GM03348 (cell line): Measurements from ENCODE around the gene PPP2CA.
"Not testable (repeated sequence)": the region's sequence is repeated elsewhere in the genome, so short reads cannot be mapped to it uniquely, and the experiment has no call there.

ENCODE experiments used
- DNase-seq: peaks from one replicate; pipeline ENCODE4 v3.0.0; 2012; ENCODE audit warnings: low spot score

Gene PPP2CA

GRCh38 chr5:134189031-134189430 lies 36.8 kb downstream of the PPP2CA start:
- DNase-seq, result no peak

DNA sequence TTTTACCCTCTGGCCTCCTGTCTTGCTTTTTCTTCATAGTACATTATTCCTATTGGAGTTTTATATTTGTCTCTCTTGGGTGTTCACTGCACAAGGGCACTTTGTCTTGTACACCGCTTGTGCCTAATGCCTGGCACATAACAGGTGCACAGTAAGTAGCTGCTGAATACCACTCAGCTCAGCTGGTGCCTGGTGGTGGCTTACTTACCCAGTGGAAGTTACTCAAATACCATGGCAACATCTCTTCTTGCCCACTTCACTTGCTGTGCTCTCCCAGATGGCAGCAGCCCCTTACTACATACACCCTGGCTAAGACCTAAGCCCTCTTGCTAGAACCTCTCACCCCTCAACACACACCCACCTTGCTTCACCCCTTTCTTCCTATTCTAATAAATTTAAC lies 37.8 kb downstream of the PPP2CA start:
- no peak for DNase-seq

DNA sequence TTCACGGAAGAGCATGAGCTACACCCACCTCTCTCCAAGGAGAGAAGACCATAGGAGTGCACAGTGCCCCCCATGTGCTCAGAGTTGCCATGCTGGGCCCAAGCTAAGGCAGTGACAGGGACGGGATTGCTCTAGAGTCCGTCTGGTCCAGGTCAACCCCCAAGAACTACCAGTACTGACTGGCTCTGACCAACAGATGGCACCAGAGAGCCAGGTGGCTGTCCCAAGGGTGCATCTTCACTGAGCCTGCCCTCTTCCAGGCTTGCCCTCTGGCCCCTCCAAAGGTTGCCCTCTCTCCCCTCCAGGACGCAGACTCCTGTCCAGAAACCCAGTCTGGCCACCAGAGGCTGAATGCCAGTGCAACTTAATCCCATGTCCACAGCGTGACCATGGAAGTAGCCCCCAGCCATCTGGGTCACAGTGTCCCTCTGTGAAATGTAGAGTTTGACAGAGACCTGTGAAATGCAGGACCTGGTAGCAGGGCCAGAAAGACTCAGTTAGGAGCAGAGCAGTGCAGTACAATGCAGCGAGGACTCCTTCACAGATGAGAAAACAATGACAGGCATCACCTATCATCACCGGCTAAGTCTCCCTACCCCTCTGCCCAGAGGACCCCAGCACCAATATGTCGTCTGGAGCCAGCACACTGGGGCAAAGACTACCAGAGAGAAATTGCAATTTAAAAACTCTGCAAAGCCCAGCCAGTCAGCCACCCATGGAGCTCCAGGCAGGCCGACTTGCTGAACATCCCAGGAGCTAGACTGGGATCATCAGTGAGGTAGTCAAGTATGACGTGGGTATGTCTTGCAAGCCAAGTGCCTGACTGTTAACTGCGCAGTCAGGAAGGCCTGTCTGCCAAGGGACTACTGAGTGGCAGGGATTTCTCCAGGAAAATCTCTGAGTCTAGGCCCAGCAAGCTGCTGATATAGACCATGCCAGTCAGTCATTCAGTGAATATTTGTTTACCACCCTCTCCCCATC lies 41.4 kb downstream of the PPP2CA start:
- peak; percentile 89 for DNase-seq

DNA sequence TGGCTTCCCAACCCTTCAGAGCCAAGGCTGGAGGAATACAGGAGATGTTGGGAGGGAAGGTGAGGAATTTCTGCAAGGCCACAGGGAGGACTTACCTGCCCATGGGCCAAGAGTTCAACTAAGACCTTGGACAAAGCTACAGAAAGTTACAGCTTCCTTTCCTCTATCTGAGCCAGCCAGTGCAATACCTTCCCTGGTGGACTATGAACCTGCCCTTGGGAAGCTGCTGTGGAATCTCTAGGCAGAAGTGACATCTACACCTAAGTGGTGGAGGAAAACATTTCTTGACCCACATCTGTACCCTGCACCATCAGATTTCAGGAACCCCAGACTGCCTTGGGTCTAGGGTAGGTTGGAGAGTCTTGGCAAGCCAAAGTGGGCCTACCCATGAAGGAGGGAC lies 42.4 kb downstream of the PPP2CA start:
- DNase-seq, result no peak

- DNase-seq, result no peak
Measured at GRCh38 chr5:134178096-134178419, 47.8 kb downstream of the PPP2CA start.

GRCh38 chr5:134177369-134178095 lies 48.3 kb downstream of the PPP2CA start:
- peak; percentile 23 for DNase-seq

GRCh38 chr5:134176511-134177368 lies 49.1 kb downstream of the PPP2CA start, which contains the start of gene SKP1:
Gene SKP1 (minus strand): TSS chr5:134176950. CDS start chr5:134174022, 2,928 bp downstream.
- DNase-seq, result peak; percentile 96

DNA sequence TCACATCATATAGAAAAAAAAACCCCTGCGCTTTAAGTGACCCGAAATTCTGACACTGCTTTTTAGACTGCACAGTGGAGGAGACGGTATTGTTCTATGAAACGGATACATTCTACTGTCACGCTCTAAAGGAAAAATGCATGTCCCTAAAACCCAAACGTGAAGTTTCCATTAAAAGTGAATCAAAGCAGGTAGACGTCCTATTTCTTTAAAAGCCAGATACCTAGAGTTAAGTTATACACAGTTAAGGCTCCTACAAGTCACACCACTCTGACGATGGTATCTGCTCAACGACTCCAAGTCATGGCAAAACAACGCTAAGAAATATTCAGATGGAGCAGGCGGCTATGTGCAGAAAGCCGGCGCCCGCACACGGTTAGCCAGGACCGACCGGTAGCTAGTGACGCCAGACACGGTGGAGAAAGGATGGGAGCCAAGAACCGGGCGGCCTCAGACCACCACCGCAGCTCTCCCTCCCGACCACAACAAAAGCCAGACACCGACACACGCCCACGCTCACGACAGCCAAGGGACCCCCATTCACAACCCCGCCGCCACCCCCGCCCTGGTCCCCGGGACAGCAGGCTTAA lies 49.9 kb downstream of the PPP2CA start:
- DNase-seq, result peak; percentile 51

- DNase-seq, result peak; percentile 44
Measured at GRCh38 chr5:134174841-134175839, 50.7 kb downstream of the PPP2CA start.

DNA sequence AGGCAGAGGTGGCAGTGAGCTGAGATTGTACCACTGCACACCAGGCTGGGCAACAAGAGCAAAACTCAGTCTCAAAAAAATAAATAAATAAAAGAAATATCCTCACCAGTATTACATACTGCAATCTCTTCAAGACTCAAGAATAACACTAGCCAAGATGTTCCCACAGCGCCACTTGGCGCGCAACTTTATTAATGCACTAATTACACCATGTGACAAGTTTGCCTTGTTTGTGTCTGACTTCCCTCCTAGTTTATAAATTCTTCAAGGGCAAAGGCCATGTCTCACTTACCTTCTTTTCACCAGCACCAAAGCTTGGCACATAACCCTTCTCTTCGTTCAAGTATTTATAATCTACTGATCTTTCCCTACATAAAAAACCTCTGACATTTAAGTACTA lies 53.9 kb downstream of the PPP2CA start:
- no peak for DNase-seq

DNA sequence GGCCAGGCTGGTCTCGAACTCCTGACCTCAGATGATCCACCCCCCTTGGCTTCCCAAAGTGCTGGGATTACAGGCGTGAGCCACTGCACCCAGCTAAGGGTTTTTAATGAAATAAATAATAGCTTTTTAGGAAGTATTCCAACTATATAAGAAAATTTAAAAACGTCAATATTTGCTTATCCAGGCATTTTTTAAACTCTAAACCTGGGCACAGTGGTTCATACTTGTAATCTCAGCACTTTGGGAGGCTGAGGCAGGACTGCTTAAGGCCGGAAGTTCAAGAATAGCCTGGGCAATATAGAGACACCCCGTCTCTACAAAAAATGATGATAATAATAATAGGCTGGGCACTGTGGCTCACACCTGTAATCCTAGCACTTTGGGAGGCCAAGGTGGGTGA lies 63.3 kb downstream of the PPP2CA start:
- DNase-seq, result no peak

GRCh38 chr5:134161513-134162395 lies 64.1 kb downstream of the PPP2CA start:
- no peak for DNase-seq

GRCh38 chr5:134153657-134154056 lies 72.2 kb downstream of the PPP2CA start:
- no peak for DNase-seq

- no peak for DNase-seq
Measured at GRCh38 chr5:134153241-134153640, 72.6 kb downstream of the PPP2CA start.

- DNase-seq, result not testable (repeated sequence)
Measured at GRCh38 chr5:134152173-134152832, 73.6 kb downstream of the PPP2CA start.

DNA sequence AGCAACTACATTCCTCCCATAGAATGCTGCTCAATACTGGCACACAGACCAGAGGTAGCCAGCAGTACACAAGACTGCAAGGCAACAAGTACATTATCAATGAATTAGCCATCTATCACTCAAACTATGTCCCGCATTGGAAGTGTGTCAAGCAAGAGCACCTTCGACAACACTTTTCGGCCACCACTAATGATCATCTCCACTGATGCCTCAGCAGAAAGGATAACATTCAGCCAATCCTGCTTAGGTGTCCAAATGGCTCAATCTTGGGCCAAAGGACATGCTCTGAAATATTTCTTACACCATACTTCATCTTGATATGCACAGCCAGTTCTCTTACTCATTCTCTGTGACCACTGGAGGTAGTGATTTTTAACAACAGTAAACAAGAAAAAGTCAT lies 74.2 kb downstream of the PPP2CA start:
- DNase-seq, result no peak

DNA sequence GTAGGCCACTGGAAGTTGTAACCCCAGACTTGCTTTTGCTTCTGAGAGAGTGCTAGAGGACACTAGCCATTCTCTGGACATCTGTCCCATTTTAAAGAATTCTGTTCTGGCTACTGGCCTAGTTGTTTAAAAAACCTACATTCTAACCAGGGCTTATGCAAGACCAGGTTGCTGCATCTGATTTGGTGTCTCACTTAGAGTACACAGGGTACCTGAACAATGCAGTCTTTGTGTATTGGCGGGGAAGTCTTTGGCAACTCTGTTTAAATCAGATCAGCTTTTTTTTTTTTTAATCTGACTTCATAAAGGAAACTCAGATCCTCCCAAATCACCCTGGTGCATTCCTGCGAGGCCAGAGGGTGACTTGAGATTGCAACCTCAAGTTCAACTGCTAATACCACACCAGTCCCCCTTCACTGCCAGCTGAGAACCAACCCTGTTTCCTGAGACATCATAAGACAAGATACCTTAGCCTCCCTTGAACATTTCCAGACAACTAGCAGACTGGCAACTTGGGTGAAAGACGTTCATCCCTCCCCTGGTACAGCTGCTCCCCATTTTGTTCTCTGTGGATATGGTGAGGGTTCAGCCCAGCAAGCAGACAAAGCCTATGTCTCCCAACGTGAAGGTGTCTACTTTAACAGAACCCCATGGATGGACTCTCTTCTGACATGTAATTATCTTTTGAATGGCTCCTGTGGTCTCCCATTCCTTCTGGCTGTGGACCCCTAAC lies 76.1 kb downstream of the PPP2CA start:
- DNase-seq, result no peak

DNA sequence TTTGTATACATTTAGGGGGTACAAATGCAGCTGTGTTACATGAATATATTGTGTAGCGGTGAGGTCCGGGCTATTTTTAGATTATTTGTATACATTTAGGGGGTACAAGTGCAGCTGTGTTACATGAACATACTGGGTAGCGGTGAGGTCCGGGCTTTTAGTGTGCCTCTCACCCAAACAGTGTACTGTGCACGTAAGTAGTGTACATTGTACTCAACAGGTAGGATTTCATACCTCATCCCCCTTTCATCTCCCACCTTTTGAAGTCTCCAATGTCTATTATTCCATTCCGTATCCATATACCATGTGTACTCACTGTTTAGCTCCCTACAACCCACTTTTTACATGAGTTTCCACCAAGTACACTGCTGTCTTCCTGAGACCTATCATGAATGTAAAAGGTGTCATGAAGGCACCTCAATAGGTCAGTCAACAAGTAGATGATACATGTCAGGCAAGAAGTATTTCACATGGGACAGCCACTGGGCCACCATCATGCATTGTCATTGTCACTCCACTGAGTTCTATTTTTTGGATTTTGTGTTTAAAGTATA lies 76.8 kb downstream of the PPP2CA start:
- no peak for DNase-seq
